GM12878 (cell line): Measurements from ENCODE around the gene CDH1. TPM values are rescaled to one million over a fixed set of nuclear protein-coding genes. Genes with fewer than 3 reads are reported as not detected.

Source experiments
- ATAC-seq: fragments of 200-7000 bp; cut with Tn5 transposase; 3 replicates; pipeline ENCODE4 v1.9.1; 2020; ENCODE audit warnings: mild to moderate bottlenecking, moderate library complexity
- BruUV-seq: library from RNA; stranded (reverse); fragments of 400-500 nt; replicated peaks from 2 replicates; lab custom pipeline; 2021; lab: Mats Ljungman, UMichigan
- CTCF ChIA-PET: fragments of 300-600 bp; sonication (Branson Sonifier 250); formaldehyde crosslinking; extraction: SDS; loops from one replicate; lab custom pipeline; 2021; ENCODE audit warnings: inconsistent platforms; lab: Yijun Ruan, JAX
- POLR2A ChIA-PET: fragments of 350-600 bp; formaldehyde crosslinking; extraction: SDS; loops from one replicate; lab custom pipeline; 2021; ENCODE audit warnings: inconsistent platforms; lab: Charles Lee
- RAD21 ChIA-PET: fragments of 300-600 bp; sonication (Branson Sonifier 250); formaldehyde crosslinking; loops from one replicate; lab custom pipeline; 2023; ENCODE audit warnings: antibody characterized with exemption; ENCODE audit not compliant: unreplicated experiment; lab: Charles Lee
- SMC1A ChIA-PET: fragments of 300-600 bp; sonication (Branson Sonifier 250); formaldehyde crosslinking; loops from one replicate; lab custom pipeline; 2023; ENCODE audit not compliant: unreplicated experiment, uncharacterized antibody; lab: Charles Lee
- DNase-seq: peaks from one replicate; pipeline ENCODE4 v3.0.0-alpha.2; 2011; ENCODE audit warnings: low read depth, low spot score
- FAIRE-seq: peaks from 3 replicates; lab custom pipeline; 2011; peaks lifted over from hg19 to GRCh38; lab: Jason Lieb, UNC
- H2AFZ ChIP-seq: 2 replicates; pipeline ENCODE4 v1.6.0; 2011; ENCODE audit warnings: low read depth, low read length, control low read depth; ENCODE audit not compliant: control insufficient read depth
- H3K27ac ChIP-seq: 2 replicates; pipeline ENCODE4 v1.5.1; 2011; ENCODE audit warnings: control low read depth; ENCODE audit not compliant: control insufficient read depth, insufficient read depth
- H3K27me3 ChIP-seq, 2 experiments: replicated peaks in 1 of 2; 2 replicates each; pipeline versions ENCODE4 v1.6.0 to v1.6.1; 2011; ENCODE audit warnings: low read length in 1 of 2; ENCODE audit not compliant: control insufficient read depth in 2 of 2, insufficient read depth in 2 of 2
- H3K36me3 ChIP-seq, 2 experiments: 2 replicates each; pipeline ENCODE4 v1.5.1; 2011; ENCODE audit warnings: low read length in 1 of 2; ENCODE audit not compliant: control insufficient read depth in 2 of 2, insufficient read depth in 2 of 2
- H3K4me1 ChIP-seq: 2 replicates; pipeline ENCODE4 v1.6.1; 2011; ENCODE audit warnings: mild to moderate bottlenecking, low read length, moderate library complexity, mixed read lengths; ENCODE audit not compliant: control insufficient read depth, insufficient read depth
- H3K4me2 ChIP-seq: 2 replicates; pipeline ENCODE4 v1.6.0; 2011; ENCODE audit warnings: control low read depth; ENCODE audit not compliant: control insufficient read depth, insufficient read depth
- H3K4me3 ChIP-seq: fragments of 200-600 bp; sonication (generic); 2 replicates; pipeline ENCODE4 v1.5.1; 2016
- H3K79me2 ChIP-seq: 2 replicates; pipeline ENCODE4 v1.6.0; 2011; ENCODE audit warnings: low read length; ENCODE audit not compliant: control insufficient read depth, insufficient read depth
- H3K9ac ChIP-seq: 2 replicates; pipeline ENCODE4 v1.8.0; 2011; ENCODE audit warnings: low read length, control low read depth, mixed read lengths; ENCODE audit not compliant: control insufficient read depth, insufficient read depth
- H3K9me3 ChIP-seq: replicated peaks from 3 replicates; pipeline ENCODE4 v1.5.1; 2011; ENCODE audit warnings: mild to moderate bottlenecking, low read length; ENCODE audit not compliant: control insufficient read depth, insufficient read depth
- H4K20me1 ChIP-seq: 2 replicates; pipeline ENCODE4 v1.6.0; 2011; ENCODE audit not compliant: control insufficient read depth, insufficient read depth
- EED ChIP-seq: sonication (generic); IDR thresholded peaks from 2 replicates; pipeline ENCODE4 v1.6.1; 2016; ENCODE audit warnings: antibody characterized with exemption, low read depth
- IKZF1 ChIP-seq: fragments of 450-650 bp; conservative IDR thresholded peaks from 2 replicates; pipeline ENCODE4 v1.6.1; 2017; ENCODE audit warnings: antibody characterized with exemption, mild to moderate bottlenecking
- IKZF2 ChIP-seq, 2 experiments: fragments of 450-650 bp; IDR thresholded peaks; 2 replicates each; pipeline ENCODE4 v1.6.1; 2017; ENCODE audit warnings: mild to moderate bottlenecking in 2 of 2, moderate library complexity in 2 of 2
- MEF2A ChIP-seq: IDR thresholded peaks from 2 replicates; pipeline ENCODE4 v1.6.1; 2011; ENCODE audit warnings: low read depth, mild to moderate bottlenecking, low read length, moderate library complexity; ENCODE audit not compliant: insufficient read depth
- RELB ChIP-seq: fragments of 450-650 bp; IDR thresholded peaks from 2 replicates; pipeline ENCODE4 v1.6.1; 2017; ENCODE audit warnings: low read depth, mild to moderate bottlenecking, moderate library complexity
- TCF12 ChIP-seq: IDR thresholded peaks from 2 replicates; pipeline ENCODE4 v1.6.1; 2011; ENCODE audit warnings: low read depth, mild to moderate bottlenecking, low read length
- whole genome bisulfite sequencing: methylation state at CpG from one replicate; pipeline ENCODE4 v1.1.6; 2016; ENCODE audit warnings: low lambda C conversion rate; ENCODE audit not compliant: insufficient replicate concordance, insufficient coverage; ENCODE audit errors: missing lambda C conversion rate; 5-methylcytosine and 5-hydroxymethylcytosine counted together
- in situ Hi-C: fragments of 300-500 bp; cut with MboI; formaldehyde crosslinking; loops from 9 replicates; pipeline ENCODE4 v1.14.3; 2018; ENCODE audit warnings: mixed read lengths
- intact Hi-C: fragments of 100-400 bp; cut with micrococcal nuclease; formaldehyde crosslinking; loops from one replicate; pipeline ENCODE4 v1.14.2; 2022; ENCODE audit not compliant: unreplicated experiment
- polyA plus RNA-seq, 11 experiments: library from polyadenylated mRNA; depleted of rRNA in 4 of 11; unstranded in 6 of 11; stranded (reverse) in 5 of 11; fragments of >200 nt; fragmentation: Nextera tagmentation in 4 of 11; fragmentation: Illumina TruSeq in 1 of 11; extraction: Ambion mirVana in 4 of 11; extraction: Trizol in 1 of 11; gene quantifications; 1 replicate in 1 of 11; 2 replicates in 10 of 11; pipeline versions ENCODE4 v1.2.1 to v1.2.3, GENCODE V29; 2011 to 2016; ENCODE audit warnings: inconsistent platforms in 2 of 11, missing spikeins in 2 of 11, low read depth in 1 of 11
- total RNA-seq, 4 experiments: library from RNA; depleted of rRNA in 3 of 4; stranded (reverse); fragments of >200 nt in 3 of 4; fragmentation: Illumina TruSeq in 1 of 4; extraction: Trizol in 1 of 4; gene quantifications; 2 replicates each; pipeline versions ENCODE4 v1.2.1 to v1.2.3, GENCODE V29; 2013 to 2021
- TF ChIP-seq, protein P1 (sequence below): fragments of 150-350 bp; IDR thresholded peaks from 2 replicates; pipeline ENCODE4 v1.6.1; 2014; ENCODE audit warnings: mild to moderate bottlenecking, low read depth, low read length
- TF ChIP-seq, protein P2 (sequence below): fragments of 450-650 bp; IDR thresholded peaks from 2 replicates; pipeline ENCODE4 v1.6.1; 2017; ENCODE audit warnings: mild to moderate bottlenecking, low read depth, inconsistent platforms; ENCODE audit not compliant: poor library complexity, severe bottlenecking

Gene CDH1
- total and polyA plus RNA-seq, 10 of the 15 experiments (the other 5 are each of a cell fraction or from before 2014, with no cell fraction given): 2.2 to 30.6 (median 17.7) TPM

DNA sequence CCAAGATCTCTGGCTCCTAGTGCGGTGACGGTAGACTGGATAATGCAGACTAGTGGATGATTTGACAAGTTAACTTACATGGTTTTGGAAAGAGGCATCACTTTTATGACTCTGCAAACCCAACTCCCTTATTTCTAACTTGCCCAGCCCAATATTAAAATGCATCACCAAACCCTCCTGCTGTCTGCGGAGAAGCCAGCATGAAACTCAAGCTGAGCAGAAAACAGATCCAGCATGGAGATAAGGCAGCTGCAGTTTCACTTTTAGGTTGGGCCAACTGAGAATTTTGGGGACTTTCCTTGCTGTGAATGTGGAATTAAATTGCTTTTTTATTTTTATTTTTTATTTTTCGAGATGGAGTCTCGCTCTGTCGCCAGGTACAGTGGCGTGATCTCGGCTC is 27.8 kb downstream of the CDH1 start:
- Histone ChIP-seq H3K27ac (peak overlapping the region; percentile 33), H3K27me3 (no peaks in the 10 kb centered on the region), H2AFZ (no peak overlapping the region), H3K79me2 (peaks cover 4% of the 10 kb centered on the region), H3K4me2 (peak overlapping the region; percentile 27; the same call in 1 of the 2 replicates), H3K4me3 (no peak overlapping the region), H3K36me3 (no peaks in the 10 kb centered on the region), H3K4me1 (peaks cover 42% of the 10 kb centered on the region), H3K9me3 (no peaks in the 10 kb centered on the region; the same call in 2 of the 3 replicates), H3K9ac (no peak overlapping the region; the same call in 1 of the 2 replicates), H4K20me1 (no peaks in the 10 kb centered on the region)
- FAIRE-seq (no peak), ATAC-seq (0 out of 3 replicates have a peak, but pooled peaks have one; percentile 6), DNase-seq (no peak)
- TF ChIP-seq MEF2A (no peak), IKZF1 (0 out of 2 replicates have a peak, but pooled peaks have one; percentile 24), RELB (peak; percentile 48; the same call in 1 of the 2 replicates), IKZF2 (IDR thresholded peaks at IDR 0.05) (peak; percentile 21 to 34; a peak in 3 of 4 replicates), TCF12 (0 out of 2 replicates have a peak, but pooled peaks have one; percentile 21), EED (peak; percentile 43; the same call in 1 of the 2 replicates)
- TF ChIP-seq, protein P1, sequence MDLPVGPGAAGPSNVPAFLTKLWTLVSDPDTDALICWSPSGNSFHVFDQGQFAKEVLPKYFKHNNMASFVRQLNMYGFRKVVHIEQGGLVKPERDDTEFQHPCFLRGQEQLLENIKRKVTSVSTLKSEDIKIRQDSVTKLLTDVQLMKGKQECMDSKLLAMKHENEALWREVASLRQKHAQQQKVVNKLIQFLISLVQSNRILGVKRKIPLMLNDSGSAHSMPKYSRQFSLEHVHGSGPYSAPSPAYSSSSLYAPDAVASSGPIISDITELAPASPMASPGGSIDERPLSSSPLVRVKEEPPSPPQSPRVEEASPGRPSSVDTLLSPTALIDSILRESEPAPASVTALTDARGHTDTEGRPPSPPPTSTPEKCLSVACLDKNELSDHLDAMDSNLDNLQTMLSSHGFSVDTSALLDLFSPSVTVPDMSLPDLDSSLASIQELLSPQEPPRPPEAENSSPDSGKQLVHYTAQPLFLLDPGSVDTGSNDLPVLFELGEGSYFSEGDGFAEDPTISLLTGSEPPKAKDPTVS: no peak
- TF ChIP-seq, protein P2, sequence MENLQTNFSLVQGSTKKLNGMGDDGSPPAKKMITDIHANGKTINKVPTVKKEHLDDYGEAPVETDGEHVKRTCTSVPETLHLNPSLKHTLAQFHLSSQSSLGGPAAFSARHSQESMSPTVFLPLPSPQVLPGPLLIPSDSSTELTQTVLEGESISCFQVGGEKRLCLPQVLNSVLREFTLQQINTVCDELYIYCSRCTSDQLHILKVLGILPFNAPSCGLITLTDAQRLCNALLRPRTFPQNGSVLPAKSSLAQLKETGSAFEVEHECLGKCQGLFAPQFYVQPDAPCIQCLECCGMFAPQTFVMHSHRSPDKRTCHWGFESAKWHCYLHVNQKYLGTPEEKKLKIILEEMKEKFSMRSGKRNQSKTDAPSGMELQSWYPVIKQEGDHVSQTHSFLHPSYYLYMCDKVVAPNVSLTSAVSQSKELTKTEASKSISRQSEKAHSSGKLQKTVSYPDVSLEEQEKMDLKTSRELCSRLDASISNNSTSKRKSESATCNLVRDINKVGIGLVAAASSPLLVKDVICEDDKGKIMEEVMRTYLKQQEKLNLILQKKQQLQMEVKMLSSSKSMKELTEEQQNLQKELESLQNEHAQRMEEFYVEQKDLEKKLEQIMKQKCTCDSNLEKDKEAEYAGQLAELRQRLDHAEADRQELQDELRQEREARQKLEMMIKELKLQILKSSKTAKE: peak; percentile 23
- SMC1A ChIA-PET: interaction anchor here (1.1 to 3.0 kb wide), 2 partner anchors 11 to 14 kb away, joined by 3 to 19 read pairs; no protein-coding TSS in a partner anchor
- CTCF ChIA-PET: interaction anchor here (1.6 kb wide), 1 partner anchor 35 kb away, joined by 6 read pairs; no protein-coding TSS in a partner anchor
- WGBS: 83% methylated on average over 8 of the region's 8 CpGs
- BruUV-seq: no TSS peak
- POLR2A ChIA-PET: no interaction called here
- RAD21 ChIA-PET: interaction anchor here (2.7 kb wide), 1 partner anchor 35 kb away, joined by 9 read pairs; no protein-coding TSS in a partner anchor
- intact Hi-C loops (no loop called here), in situ Hi-C loops (loop anchor here (25.0 kb wide), 1 partner anchor 1647 kb away; no protein-coding TSS in a partner anchor)
